Measurements from ENCODE around the gene VWA7.
A peak's percentile ranks its signal among the peaks of the same experiment; 100 is the strongest.
"Not testable (repeated sequence)": the region's sequence is repeated elsewhere in the genome, so short reads cannot be mapped to it uniquely, and the experiment has no call there.

Gene VWA7

GRCh38 chr6:31806470-31807272 is 29.5 kb upstream of the VWA7 start, which contains the start of gene LSM2:
Gene LSM2, minus strand, starts transcription at chr6:31806966. Its CDS starts 209 bp downstream, at chr6:31806757.
- Histone ChIP-seq H3K27me3 (ENCODE audit: control insufficient read depth in 3 of 3, insufficient read depth in 3 of 3, low read depth in 1 of 3, low read length in 3 of 3) (no peaks in the 10 kb centered on the region), H3K9me3 (replicated peaks in 1 of 2; ENCODE audit: control insufficient read depth in 2 of 2, insufficient read depth in 1 of 2, low read depth in 1 of 2, low read length in 2 of 2) (no peaks in the 10 kb centered on the region), H3K79me1 (ENCODE audit: low read depth, low read length) (peaks cover 2% of the 10 kb centered on the region), H3K27ac (replicated peaks; ENCODE audit: low read length) (peak within 1 kb of the TSS; percentile 96), H4K91ac (ENCODE audit: low read depth, low read length, poor library complexity) (no peak within 1 kb of the TSS), H2BK12ac (ENCODE audit: low read length) (no peak within 1 kb of the TSS), H2AK5ac (ENCODE audit: low read depth, low read length) (no peak within 1 kb of the TSS), H3K9ac (ENCODE audit: low read depth, low read length, poor library complexity) (peak within 1 kb of the TSS; percentile 98), H3K18ac (ENCODE audit: low read length) (peak within 1 kb of the TSS; percentile 99), H3K4me3 (ENCODE audit: low read length in 2 of 2) (peak within 1 kb of the TSS; percentile 76 to 100), H2BK120ac (ENCODE audit: low read depth, low read length) (no peak within 1 kb of the TSS), H2BK15ac (ENCODE audit: low read length) (no peak within 1 kb of the TSS), H3K4me1 (ENCODE audit: control insufficient read depth in 2 of 2, insufficient read depth in 1 of 2, low read depth in 1 of 2, low read length in 2 of 2) (peaks cover 2% of the 10 kb centered on the region in 2 donors), H3K4me2 (ENCODE audit: insufficient read depth, low read length, poor library complexity, severe bottlenecking) (peak within 1 kb of the TSS; percentile 74), H4K8ac (ENCODE audit: low read depth, low read length) (no peak within 1 kb of the TSS), H3K36me3 (replicated peaks in 1 of 2; ENCODE audit: control insufficient read depth in 2 of 2, insufficient read depth in 2 of 2, low read length in 2 of 2) (peaks cover 3 to 32% of the 10 kb centered on the region in 2 donors), H3K4ac (ENCODE audit: low read length) (no peak within 1 kb of the TSS), H2AFZ (ENCODE audit: low read length) (peak within 1 kb of the TSS; percentile 98), H3K14ac (ENCODE audit: low read length) (peak within 1 kb of the TSS; percentile 39), H3K23ac (ENCODE audit: low read depth, low read length, poor library complexity) (peak within 1 kb of the TSS; percentile 97), H2BK5ac (ENCODE audit: low read length) (no peak within 1 kb of the TSS)
- WGBS, 2 donors (ENCODE audit: extremely low coverage in 2 of 2, insufficient read length in 2 of 2, insufficient replicate concordance in 1 of 2): no CpG with 5 or more reads among the region's 51 CpGs
- peak; percentile 98 for DNase-seq (ENCODE audit: low spot score)

- Histone ChIP-seq H3K36me3 (replicated peaks in 1 of 2; ENCODE audit: control insufficient read depth in 2 of 2, insufficient read depth in 2 of 2, low read length in 2 of 2) (peaks cover 3 to 39% of the 10 kb centered on the region in 2 donors), H3K4me1 (ENCODE audit: control insufficient read depth in 2 of 2, insufficient read depth in 1 of 2, low read depth in 1 of 2, low read length in 2 of 2) (peaks cover 2% of the 10 kb centered on the region in 2 donors), H3K4ac (ENCODE audit: low read length) (no peak overlapping the region), H4K8ac (ENCODE audit: low read depth, low read length) (no peak overlapping the region), H3K27ac (replicated peaks; ENCODE audit: low read length) (peak overlapping the region; percentile 96), H2BK5ac (ENCODE audit: low read length) (no peak overlapping the region), H3K18ac (ENCODE audit: low read length) (peak overlapping the region; percentile 12), H3K9ac (ENCODE audit: low read depth, low read length, poor library complexity) (peak overlapping the region; percentile 71), H3K27me3 (ENCODE audit: control insufficient read depth in 3 of 3, insufficient read depth in 3 of 3, low read depth in 1 of 3, low read length in 3 of 3) (no peaks in the 10 kb centered on the region), H3K79me1 (ENCODE audit: low read depth, low read length) (peaks cover 2% of the 10 kb centered on the region), H3K14ac (ENCODE audit: low read length) (no peak overlapping the region), H2BK15ac (ENCODE audit: low read length) (no peak overlapping the region), H4K91ac (ENCODE audit: low read depth, low read length, poor library complexity) (no peak overlapping the region), H2BK120ac (ENCODE audit: low read depth, low read length) (no peak overlapping the region), H3K23ac (ENCODE audit: low read depth, low read length, poor library complexity) (no peak overlapping the region), H3K4me2 (ENCODE audit: insufficient read depth, low read length, poor library complexity, severe bottlenecking) (peak overlapping the region; percentile 74), H3K4me3 (ENCODE audit: low read length in 2 of 2) (peak overlapping the region; percentile 76 to 100), H2AK5ac (ENCODE audit: low read depth, low read length) (no peak overlapping the region), H2AFZ (ENCODE audit: low read length) (peak overlapping the region; percentile 98), H3K9me3 (replicated peaks in 1 of 2; ENCODE audit: control insufficient read depth in 2 of 2, insufficient read depth in 1 of 2, low read depth in 1 of 2, low read length in 2 of 2) (no peaks in the 10 kb centered on the region), H2BK12ac (ENCODE audit: low read length) (no peak overlapping the region)
- no peak for DNase-seq (ENCODE audit: low spot score)
- WGBS, 2 donors (ENCODE audit: extremely low coverage in 2 of 2, insufficient read length in 2 of 2, insufficient replicate concordance in 1 of 2): no CpG with 5 or more reads among the region's 7 CpGs
Observed at GRCh38 chr6:31805939-31806469, 28.9 kb upstream of the VWA7 start.

DNA sequence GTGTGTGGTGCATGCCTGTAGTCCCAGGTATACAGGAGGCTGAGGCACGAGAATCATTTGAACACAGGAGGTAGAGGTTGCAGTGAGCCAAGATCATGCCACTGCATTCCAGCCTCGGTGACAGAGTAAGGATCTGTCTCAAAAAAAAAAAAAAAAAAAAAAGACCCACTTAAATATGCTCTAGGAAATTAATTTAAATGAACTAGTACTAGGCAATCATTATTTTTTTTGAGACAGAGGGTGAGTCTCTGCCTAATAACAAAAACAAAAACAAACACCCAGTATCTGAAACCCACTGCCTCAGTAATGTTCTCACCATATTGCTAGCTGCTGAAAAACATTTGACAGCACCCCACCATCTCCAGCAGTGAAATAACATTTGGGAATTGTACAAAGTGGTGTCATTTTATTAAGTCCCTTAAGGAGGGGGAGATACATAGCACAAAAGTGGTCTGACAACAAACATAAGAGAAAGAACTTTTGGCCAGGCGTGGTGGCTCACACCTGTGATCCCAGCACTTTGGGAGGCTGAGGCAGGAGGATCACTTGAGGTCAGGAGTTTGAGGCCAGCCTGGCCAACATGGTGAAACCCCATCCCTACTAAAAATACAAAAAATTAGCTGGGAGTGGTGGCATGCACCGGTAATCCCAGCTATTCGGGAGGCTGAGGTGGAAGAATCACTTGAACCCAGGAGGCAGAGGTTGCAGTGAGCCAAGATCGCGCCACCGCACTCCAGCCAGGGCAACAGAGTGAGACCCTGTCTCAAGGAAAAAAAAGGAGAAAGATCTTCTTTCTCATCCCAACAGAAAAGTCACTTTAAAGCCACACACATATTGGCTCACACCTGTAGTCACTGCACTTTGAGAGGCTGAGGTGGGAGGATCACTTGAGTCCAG is 24.2 kb upstream of the VWA7 start:
- H3K4me1 ChIP-seq (ENCODE audit: control insufficient read depth in 2 of 2, insufficient read depth in 1 of 2, low read depth in 1 of 2, low read length in 2 of 2); H2BK12ac ChIP-seq (ENCODE audit: low read length); H3K14ac ChIP-seq (ENCODE audit: low read length); H2BK120ac ChIP-seq (ENCODE audit: low read depth, low read length); H2BK15ac ChIP-seq (ENCODE audit: low read length); H3K9ac ChIP-seq (ENCODE audit: low read depth, low read length, poor library complexity); H3K4me3 ChIP-seq (ENCODE audit: low read length in 2 of 2); H2BK5ac ChIP-seq (ENCODE audit: low read length); H3K79me1 ChIP-seq (ENCODE audit: low read depth, low read length); H3K4ac ChIP-seq (ENCODE audit: low read length); H3K9me3 ChIP-seq (replicated peaks in 1 of 2; ENCODE audit: control insufficient read depth in 2 of 2, insufficient read depth in 1 of 2, low read depth in 1 of 2, low read length in 2 of 2); H3K18ac ChIP-seq (ENCODE audit: low read length); H4K91ac ChIP-seq (ENCODE audit: low read depth, low read length, poor library complexity); H3K27me3 ChIP-seq (ENCODE audit: control insufficient read depth in 3 of 3, insufficient read depth in 3 of 3, low read depth in 1 of 3, low read length in 3 of 3); H2AFZ ChIP-seq (ENCODE audit: low read length); H3K4me2 ChIP-seq (ENCODE audit: insufficient read depth, low read length, poor library complexity, severe bottlenecking); H3K23ac ChIP-seq (ENCODE audit: low read depth, low read length, poor library complexity); H2AK5ac ChIP-seq (ENCODE audit: low read depth, low read length); DNase-seq (ENCODE audit: low spot score); H3K27ac ChIP-seq (replicated peaks; ENCODE audit: low read length); H4K8ac ChIP-seq (ENCODE audit: low read depth, low read length): not testable (repeated sequence)
- WGBS, 2 donors (ENCODE audit: extremely low coverage in 2 of 2, insufficient read length in 2 of 2, insufficient replicate concordance in 1 of 2): no CpG with 5 or more reads among the region's 8 CpGs
- H3K36me3 ChIP-seq (replicated peaks in 1 of 2; ENCODE audit: control insufficient read depth in 2 of 2, insufficient read depth in 2 of 2, low read length in 2 of 2): peaks cover 10 to 76% of the 10 kb centered on the region in 2 donors
